GM18951 (cell line): Measurements from ENCODE around the gene GADD45A.
"Not testable (repeated sequence)": the region's sequence is repeated elsewhere in the genome, so short reads cannot be mapped to it uniquely, and the experiment has no call there.

Source experiments
- POLR2A ChIP-seq: IDR thresholded peaks from 4 replicates; pipeline ENCODE4 v1.6.1; 2011; ENCODE audit warnings: mild to moderate bottlenecking; ENCODE audit not compliant: insufficient read length, insufficient read depth; ENCODE audit errors: extremely low read depth
- in situ Hi-C: fragments of 300-500 bp; cut with MboI; formaldehyde crosslinking; loops from one replicate; pipeline ENCODE4 v1.12.0; 2022; ENCODE audit warnings: low sequenced_read_pairs, mixed read lengths, inconsistent platforms; ENCODE audit not compliant: unreplicated experiment

GADD45A gene

DNA sequence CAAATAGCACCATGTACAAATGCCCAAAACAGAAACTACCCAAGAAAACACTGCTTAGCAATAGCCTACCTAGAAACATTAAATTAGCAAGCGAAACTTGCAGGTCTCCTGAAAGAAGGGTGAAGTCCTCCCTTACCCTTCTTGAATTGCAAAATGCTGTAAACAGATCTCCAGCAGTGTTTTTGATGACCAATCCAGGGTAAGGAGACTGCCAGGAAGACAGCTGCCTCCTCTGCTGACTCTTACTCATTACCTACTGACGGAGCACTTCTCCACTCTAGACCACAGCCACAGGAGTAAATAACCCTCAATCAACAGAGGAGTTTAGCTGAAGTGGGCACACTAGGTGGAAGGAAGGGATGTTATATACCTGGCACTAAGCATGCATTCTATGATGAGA is 32.2 kb upstream of the GADD45A start:
- no peak for TF ChIP-seq POLR2A
- in situ Hi-C loops: no loop called here

DNA sequence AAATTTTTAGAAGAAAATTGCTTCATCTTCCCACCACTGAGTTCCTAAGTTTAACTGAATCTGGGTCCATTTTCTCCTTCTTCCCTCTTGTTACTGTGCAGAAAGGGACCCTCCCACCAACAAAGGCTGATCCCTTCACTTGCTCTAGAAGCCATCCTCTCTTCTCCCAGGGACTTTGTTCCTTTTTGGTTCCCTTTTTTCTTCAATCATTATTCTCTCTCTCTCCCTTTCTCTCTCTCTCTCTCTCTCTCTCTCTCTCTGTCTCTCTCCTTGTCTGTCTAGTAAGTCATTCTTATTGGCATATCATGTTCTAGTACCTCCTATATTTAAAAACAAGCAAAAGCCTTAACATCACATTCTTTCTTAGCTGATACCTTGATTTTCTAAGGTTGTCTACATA is 31.7 kb upstream of the GADD45A start:
- in situ Hi-C loops: no loop called here

GRCh38 chr1:67655581-67655980 is 29.4 kb upstream of the GADD45A start:
- in situ Hi-C loops: no loop called here
- no peak for TF ChIP-seq POLR2A

More for the DNA sequence above, 31.7 kb upstream of the GADD45A start:
- TF ChIP-seq POLR2A: no peak

- in situ Hi-C loops: not testable (repeated sequence)
These were observed 27.8 kb upstream of the GADD45A start for GRCh38 chr1:67657152-67657551.

DNA sequence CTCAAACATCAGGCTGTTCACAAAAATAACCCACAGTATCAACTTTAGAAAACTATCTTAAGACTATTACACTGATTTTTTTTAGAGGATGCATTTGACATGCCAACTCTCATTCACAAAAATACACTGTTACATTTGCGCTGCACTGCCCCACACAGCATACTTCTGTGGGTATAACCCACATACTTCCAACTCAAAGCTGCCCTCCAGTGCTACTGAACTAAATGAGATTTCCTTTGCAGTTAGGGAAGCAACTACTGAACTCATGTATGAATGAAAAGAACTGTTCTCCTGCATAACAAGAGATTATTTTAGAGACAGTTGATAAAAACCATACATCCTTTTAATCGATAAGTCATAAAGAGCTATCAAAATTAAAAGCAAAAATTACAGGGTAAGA is 25.8 kb upstream of the GADD45A start:
- no peak for TF ChIP-seq POLR2A
- in situ Hi-C loops: no loop called here

DNA sequence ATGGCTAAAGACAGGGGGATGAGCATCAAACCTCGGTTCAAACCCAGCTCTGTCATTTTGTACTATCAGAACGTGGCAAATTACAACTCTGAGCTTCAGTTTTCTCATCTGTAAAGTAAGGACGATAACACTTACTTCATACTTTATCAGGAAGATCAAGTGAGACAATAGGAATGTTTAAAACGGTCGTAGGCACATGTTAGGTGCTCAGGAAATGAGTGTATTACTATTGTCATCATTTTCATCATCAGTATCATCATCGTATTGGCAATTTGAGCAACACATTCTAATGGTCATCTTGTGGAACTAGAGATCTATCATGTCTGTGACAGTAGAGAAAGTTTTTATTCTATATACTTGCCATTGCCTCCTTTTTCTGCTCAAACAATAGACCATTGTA is 22.1 kb upstream of the GADD45A start:
- in situ Hi-C loops: no loop called here
- no peak for TF ChIP-seq POLR2A

GRCh38 chr1:67664048-67664447 is 21.0 kb upstream of the GADD45A start:
- TF ChIP-seq POLR2A: no peak
- in situ Hi-C loops: no loop called here

DNA sequence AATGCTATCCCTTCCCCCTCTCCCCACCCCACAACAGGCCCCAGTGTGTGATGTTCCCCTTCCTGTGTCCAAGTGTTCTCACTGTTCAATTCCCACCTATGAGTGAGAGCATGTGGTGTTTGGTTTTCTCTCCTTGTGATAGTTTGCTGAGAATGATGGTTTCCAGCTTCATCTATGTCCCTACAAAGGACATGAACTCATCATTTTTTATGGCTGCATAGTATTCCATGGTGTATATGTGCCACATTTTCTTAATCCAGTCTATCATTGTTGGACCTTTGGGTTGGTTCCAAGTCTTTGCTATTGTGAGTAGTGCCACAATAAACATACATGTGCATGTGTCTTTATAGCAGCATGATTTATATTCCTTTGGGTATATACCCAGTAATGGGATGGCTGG is 19.7 kb upstream of the GADD45A start:
- in situ Hi-C loops: not testable (repeated sequence)

- no peak for TF ChIP-seq POLR2A
- in situ Hi-C loops: no loop called here
These were observed 18.4 kb upstream of the GADD45A start for GRCh38 chr1:67666636-67667035.

GRCh38 chr1:67668660-67669059 is 16.3 kb upstream of the GADD45A start:
- in situ Hi-C loops: no loop called here
- TF ChIP-seq POLR2A: no peak

GRCh38 chr1:67672260-67672803 is 12.7 kb upstream of the GADD45A start:
- TF ChIP-seq POLR2A: no peak
- in situ Hi-C loops: no loop called here

DNA sequence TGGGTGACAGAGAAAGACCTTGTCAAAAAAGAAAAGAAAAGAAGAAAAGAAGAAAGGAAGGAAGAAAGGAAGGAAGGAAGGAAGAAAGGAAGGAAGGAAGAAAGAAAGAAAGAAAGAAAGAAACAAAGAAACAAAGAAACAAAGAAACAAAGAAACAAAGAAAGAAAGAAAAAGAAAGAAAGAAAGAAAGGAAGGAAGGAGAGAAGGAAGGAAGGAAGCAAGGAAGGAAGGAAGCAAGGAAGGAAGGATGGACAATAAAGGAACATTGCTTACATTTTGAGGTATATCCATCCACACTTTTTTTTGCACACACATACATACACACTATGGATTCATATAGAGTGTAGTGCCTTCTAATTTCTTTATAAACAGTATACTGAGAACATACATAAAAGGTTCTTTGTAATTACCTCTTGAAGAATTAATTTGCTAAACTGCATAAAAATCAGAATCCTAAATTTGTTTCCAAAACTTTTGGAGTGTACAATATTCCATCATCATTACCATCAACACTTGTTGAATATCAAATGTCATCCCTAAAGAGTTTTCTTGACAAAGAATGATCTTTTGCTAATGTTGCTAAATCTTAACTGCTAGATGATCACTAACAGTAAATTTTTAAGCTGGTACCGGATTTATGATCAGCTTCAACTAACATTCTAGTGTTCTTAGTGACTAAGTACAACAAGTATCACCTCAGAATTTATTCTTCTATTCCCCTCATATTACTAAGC is 11.4 kb upstream of the GADD45A start:
- TF ChIP-seq POLR2A: no peak
- in situ Hi-C loops: no loop called here

DNA sequence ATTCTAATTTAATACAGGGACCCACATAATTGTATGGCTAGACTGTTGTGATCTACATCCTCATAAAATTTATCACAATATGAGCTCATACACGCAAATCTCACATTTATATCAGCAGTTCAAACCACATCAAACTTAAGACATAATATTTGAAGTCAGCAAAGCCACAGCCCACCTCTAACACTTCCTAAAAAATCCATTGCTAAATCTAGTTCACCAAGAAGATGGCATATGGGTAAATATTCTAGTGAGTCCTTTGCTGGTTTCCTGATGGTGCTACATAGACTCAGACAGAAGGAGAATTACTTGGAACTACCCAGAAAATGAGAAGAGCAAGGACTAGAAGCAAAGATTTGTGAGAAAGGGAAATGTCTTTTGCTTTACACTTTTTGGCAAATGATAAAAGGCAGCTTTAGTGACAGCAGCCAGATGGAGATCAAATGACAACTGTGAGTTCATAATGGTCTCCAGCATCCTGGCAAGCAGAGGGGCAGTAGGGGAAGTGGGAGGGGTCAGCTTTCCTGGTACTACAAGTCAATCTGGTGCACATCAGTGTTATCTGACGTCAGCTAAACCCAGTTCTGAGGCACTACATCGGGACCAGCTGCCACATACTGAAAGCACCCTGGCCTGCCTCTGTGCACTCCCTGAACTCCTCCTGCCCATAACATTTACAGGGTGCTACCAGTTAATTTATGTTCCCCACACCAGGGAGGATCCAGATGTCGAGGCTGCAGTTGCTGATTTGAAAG is 10.6 kb upstream of the GADD45A start:
- no peak for TF ChIP-seq POLR2A
- in situ Hi-C loops: no loop called here

DNA sequence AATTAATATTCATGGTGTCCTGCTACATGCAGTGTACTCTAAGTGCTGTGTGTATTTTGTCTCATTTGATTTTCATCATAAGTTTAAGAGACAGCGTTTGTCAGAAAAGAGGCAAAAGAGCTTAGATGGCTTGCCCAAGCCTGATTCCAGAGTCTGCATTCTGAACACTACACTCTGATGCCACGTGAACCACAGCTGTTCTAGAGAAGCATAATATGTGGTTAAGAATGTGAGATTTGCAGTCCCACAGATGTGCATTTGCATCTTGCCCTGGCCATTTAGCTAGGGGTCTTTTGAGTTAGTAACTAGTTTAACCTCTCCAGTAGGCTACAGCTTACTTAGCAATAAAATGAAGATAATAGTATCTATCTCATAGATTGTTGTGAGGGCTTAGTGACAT is 9.2 kb upstream of the GADD45A start:
- TF ChIP-seq POLR2A: no peak
- in situ Hi-C loops: no loop called here

DNA sequence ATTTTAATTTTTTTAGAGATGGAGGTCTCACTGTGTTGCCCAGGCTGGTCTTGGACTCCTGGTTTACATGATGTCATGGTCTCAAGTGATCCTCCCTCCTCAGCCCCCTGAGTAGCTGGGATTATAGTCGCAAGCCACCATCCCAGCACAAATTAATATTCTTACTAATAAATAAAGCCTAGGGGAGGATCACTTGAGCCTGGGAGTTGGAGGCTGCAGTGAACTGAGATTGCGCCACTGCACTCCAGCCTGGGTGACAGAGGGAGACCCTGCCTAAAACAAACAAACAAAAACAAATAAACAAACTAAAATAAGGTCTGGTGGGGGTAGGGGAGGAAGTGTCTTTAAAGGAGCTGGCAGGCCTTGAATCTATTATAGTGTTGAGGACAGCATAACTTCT is 8.7 kb upstream of the GADD45A start:
- in situ Hi-C loops: no loop called here
- TF ChIP-seq POLR2A: no peak
